NB4 (cell line): ENCODE data around the gene GP5.

ENCODE experiments used
- DNase-seq: peaks from one replicate; pipeline ENCODE4 v3.0.0; 2010; ENCODE audit warnings: low read depth
- H3K4me3 ChIP-seq: one replicate; pipeline ENCODE4 v1.5.1; 2011; ENCODE audit warnings: mild to moderate bottlenecking, low read depth, low read length, moderate library complexity
- MYC ChIP-seq: IDR thresholded peaks from 2 replicates; pipeline ENCODE4 v1.6.1; 2011; ENCODE audit warnings: low read depth, low read length
- POLR2A ChIP-seq: IDR thresholded peaks from 2 replicates; pipeline ENCODE4 v1.6.1; 2011; ENCODE audit warnings: mild to moderate bottlenecking; ENCODE audit not compliant: insufficient read length; ENCODE audit errors: extremely low read depth
- TF ChIP-seq, protein P1 (sequence below): IDR thresholded peaks from one replicate; pipeline ENCODE4 v1.5.1; 2012; ENCODE audit warnings: low read depth, low read length
- TF ChIP-seq, protein P2 (sequence below): IDR thresholded peaks from 2 replicates; pipeline ENCODE4 v1.6.1; 2011; ENCODE audit warnings: low read depth, low read length

The GP5 gene

DNA sequence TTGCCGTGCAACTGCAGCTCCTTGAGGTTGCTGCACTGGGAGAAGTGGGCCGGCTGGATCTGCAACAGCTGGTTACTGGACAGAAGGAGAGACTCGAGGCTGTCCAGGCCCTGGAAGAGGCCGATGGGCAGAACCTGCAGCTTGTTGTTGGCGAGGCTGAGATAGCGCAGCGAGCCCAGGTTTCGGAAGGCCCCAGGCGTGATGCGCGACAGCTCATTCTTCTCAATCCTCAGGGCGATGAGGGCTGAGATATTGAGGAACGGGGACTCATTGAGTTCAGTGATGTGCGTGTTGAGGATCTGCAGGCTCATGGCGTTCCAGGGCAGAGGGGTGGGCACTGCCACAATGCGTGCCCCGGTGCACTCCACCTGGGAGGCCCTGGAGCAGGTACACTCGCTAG lies 38.5 kb downstream of the GP5 start:
- no peak for DNase-seq
- TF ChIP-seq MYC, result no peak
- TF ChIP-seq, protein P1, sequence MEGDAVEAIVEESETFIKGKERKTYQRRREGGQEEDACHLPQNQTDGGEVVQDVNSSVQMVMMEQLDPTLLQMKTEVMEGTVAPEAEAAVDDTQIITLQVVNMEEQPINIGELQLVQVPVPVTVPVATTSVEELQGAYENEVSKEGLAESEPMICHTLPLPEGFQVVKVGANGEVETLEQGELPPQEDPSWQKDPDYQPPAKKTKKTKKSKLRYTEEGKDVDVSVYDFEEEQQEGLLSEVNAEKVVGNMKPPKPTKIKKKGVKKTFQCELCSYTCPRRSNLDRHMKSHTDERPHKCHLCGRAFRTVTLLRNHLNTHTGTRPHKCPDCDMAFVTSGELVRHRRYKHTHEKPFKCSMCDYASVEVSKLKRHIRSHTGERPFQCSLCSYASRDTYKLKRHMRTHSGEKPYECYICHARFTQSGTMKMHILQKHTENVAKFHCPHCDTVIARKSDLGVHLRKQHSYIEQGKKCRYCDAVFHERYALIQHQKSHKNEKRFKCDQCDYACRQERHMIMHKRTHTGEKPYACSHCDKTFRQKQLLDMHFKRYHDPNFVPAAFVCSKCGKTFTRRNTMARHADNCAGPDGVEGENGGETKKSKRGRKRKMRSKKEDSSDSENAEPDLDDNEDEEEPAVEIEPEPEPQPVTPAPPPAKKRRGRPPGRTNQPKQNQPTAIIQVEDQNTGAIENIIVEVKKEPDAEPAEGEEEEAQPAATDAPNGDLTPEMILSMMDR, result no peak
- TF ChIP-seq, protein P2, sequence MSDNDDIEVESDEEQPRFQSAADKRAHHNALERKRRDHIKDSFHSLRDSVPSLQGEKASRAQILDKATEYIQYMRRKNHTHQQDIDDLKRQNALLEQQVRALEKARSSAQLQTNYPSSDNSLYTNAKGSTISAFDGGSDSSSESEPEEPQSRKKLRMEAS, result no peak
- TF ChIP-seq POLR2A, result no peak
- H3K4me3 ChIP-seq, result no peak overlapping the region

DNA sequence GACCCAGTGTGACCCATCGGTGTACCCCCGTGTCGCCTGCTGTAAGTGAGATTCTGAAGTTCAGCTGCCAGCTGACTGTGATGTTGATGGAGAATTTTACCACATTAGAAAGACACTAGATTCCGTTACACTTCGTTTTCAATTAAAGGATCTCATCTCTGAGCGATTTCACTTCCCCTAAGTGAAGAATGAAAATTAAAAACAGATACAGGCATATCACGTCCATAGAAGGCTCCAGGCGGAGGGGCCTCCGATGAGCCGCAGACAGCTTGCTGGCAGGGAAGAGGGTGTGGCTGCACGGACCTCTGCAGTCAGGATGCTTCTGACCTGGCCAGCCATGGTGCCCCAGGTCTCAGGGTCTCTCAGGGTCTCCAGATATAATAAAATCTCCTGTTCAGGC lies 41.4 kb downstream of the GP5 start:
- no peak for DNase-seq
- no peak overlapping the region for H3K4me3 ChIP-seq
- no peak for TF ChIP-seq POLR2A
- TF ChIP-seq, protein P1, result no peak
- TF ChIP-seq, protein P2, result no peak
- no peak for TF ChIP-seq MYC

DNA sequence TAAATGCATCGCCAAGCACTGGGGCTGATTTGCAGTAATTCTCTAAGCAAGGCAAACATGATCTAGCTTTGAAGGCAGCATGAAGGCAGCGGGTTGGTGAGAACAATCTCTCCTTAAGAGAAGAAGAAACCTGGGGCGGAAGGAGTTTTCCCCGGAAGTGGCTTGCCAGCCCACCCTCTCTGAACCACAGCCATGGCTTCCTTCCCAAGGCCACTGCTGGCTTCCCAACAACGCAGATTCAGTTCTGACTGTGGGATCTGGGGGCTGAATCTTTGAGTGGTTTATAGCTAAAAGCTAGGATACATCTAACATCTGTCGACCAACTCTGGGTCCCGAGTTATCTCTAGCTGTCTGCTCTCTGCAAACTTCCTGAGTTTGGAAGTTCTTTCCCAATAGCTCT lies 43.7 kb downstream of the GP5 start:
- no peak for DNase-seq
- no peak overlapping the region for H3K4me3 ChIP-seq
- TF ChIP-seq MYC (no peak), POLR2A (no peak)
- TF ChIP-seq, protein P2, result no peak
- TF ChIP-seq, protein P1, result no peak

DNA sequence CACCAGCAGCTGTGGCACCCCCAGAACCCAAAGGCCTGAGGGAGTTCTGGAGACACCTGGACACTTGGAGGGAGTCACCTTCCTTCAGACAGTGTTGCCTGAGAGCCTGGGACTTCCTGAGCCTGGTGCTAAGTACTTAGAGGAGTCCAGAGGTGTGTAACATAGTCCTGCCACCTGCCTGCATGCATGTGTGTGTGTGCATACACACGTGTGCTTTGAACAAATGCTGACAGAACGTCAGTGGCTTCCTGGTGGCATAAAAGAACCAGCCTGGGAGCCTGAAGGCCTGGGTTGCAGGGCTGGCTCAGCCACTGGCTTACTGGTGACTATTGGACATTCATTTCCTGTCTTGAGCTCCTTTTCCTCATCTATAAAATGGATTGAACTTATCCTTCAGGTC lies 44.8 kb downstream of the GP5 start:
- no peak for DNase-seq
- TF ChIP-seq, protein P2, result no peak
- TF ChIP-seq, protein P1, result no peak
- TF ChIP-seq POLR2A (no peak), MYC (no peak)
- H3K4me3 ChIP-seq, result no peak overlapping the region

DNA sequence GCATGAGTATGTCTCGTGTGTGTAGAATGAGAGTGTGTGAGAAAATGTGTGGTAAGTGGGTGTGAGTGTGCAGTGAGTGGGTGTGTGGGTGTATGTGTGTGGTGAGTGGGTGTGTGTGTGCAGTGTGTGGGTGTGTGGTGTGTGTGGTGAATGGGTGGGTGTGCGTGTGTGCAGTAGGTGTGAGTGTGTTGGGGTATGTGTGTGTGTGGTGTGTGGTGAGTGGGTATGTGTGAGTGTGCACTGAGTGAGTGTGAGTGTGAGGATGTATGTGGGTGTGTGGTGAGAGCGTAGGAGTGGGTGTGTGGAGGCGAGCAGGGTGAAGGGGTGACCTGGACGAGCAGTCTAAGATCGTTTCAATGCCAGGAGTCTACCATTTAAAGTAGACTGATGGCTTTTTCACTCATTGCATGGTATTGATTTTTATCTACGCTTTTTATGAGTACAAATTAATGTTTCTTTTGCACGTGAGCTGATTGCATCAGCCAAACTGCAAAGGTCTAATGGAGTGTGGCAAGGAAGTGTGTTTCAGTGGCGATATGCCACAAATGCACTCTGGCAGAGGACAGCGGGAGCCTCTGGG lies 46.3 kb downstream of the GP5 start:
- no peak for DNase-seq
- TF ChIP-seq MYC, result no peak
- TF ChIP-seq, protein P2, result no peak
- TF ChIP-seq POLR2A, result no peak
- TF ChIP-seq, protein P1, result no peak
- H3K4me3 ChIP-seq, result no peak overlapping the region
